GM18526 (cell line): ENCODE data around the gene NOS3.

ENCODE experiments used
- POLR2A ChIP-seq: IDR thresholded peaks from 3 replicates; pipeline ENCODE4 v1.6.1; 2011; ENCODE audit not compliant: insufficient read length; ENCODE audit errors: extremely low read depth

The NOS3 gene

DNA sequence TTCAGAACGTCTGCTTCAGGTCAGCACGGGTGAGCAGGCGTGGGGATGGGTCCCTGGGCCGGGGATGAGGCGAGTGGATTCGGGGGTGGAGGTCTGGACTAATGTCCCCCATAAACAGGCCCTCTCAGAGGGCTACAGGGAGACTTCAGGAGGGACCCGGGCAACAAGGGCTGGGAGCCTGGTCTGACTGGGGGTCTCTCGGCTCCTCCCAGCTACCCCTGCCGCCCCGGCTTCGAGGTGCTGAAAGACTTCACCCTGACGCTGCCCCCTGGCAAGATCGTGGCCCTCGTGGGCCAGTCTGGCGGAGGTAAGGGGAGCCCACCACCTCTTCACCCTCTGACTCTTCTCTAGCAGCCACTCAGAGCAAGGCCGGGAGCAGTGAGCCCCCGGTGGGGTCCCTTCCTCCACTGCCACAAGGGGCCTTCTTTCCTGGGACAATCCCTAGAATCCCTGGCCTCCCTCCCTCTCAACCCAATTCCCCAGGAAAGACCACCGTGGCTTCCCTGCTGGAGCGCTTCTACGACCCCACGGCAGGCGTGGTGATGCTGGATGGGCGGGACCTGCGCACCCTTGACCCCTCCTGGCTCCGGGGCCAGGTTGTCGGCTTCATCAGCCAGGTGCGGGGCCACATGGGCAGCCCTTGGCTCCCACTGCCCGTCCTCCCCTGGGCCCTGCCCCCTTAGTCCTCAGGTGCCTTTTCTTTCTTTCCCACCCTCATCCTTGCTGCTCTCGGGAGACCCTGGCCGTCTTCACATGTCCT lies 50.0 kb downstream of the NOS3 start:
- no peak for TF ChIP-seq POLR2A

DNA sequence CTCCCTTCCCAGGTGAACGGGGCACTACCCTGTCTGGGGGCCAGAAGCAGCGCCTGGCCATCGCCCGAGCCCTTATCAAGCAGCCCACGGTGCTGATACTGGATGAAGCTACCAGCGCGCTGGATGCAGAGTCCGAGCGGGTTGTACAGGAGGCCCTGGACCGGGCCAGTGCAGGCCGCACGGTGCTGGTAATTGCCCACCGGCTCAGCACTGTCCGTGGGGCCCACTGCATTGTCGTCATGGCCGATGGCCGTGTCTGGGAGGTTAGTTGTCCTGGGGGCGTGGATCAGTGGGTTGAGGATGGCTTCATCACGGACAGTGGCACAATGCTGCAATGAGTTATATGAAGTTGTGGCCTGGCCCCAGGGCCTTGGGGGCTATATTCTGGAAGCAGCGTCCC lies 53.1 kb downstream of the NOS3 start:
- no peak for TF ChIP-seq POLR2A

DNA sequence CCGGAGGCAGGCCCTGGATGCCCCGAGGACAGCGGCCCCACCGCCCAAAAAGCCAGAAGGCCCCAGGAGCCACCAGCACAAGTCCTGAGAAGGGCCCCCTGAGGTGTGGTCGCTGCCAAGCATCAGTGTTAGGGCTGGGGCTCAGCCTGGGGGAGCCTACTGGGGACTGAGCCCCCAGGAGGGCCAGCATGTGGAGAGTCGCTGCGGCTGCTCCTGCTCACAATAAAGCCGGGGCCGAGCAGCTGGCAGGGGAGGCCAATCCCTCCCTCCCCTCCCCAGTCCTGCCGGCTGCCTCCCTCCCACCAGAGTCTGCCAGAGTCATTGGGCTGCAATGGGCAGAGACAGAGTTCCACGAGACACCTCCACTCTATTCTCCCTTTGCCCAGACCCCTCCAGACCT lies 54.4 kb downstream of the NOS3 start:
- no peak for TF ChIP-seq POLR2A

DNA sequence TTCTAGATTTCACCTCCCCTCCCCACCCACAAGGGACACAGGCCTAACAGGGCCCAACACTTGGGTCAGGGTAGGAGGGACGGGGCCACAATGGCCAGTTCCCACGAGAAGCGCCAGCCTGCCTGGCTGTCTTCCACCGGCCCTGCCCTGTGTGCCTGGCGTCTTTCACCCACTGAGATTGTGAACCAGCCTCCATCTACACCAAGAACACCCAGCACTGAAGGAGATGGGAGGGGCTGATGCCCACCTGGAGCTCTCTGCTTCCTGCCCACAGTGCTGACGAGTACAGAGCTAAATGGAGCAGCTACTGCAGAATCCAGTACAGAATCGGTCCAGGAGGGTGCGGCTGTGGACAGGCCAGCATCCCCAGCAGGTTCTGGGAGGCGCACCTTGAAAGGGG lies 55.1 kb downstream of the NOS3 start:
- TF ChIP-seq POLR2A = no peak

DNA sequence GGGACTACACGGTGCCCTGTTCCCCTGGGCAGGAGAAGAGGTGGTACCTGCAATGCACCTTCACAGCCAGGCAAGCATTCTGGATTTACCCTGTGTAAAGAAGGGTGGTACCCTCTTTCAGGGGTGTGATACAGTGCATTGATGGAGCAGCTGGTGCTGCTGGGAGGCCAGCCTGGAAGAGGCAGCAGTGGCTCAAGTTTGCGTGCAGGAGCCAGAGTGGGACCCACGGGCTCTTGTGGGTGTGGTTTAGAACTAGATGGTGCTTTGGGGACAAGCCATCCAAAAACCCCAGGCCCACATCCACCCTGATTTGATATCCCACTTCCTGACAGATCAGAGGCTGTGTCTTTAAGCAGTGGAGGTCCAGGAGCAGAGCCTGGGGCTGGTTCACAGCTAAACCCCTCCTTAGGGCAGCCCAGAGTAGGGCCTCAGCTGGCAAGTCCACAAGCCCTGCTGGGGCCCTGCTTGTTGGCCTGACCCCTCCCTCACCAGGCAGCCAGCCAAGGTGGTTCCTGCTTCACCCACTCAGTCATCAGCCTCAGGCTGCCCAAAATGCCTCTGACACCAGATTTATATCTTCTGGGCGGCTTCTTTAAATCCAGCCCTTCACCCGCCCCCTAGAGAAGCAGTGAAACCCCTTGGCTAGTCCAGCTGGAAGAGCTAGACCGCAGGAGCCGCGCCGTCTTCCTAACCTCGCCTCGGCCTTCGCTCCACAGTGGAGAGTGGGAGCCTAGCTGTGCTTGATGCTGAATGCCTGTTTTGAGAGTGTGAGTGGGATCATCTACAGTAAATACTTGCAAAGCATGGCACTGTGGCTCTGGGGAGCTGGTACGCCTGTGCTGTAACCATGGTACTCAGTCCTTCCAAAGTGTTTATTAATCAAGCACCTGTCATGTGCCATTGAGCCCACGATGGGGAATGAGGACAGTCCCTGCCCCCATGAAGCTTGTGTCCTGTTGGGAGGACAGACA lies 56.1 kb downstream of the NOS3 start:
- no peak for TF ChIP-seq POLR2A

DNA sequence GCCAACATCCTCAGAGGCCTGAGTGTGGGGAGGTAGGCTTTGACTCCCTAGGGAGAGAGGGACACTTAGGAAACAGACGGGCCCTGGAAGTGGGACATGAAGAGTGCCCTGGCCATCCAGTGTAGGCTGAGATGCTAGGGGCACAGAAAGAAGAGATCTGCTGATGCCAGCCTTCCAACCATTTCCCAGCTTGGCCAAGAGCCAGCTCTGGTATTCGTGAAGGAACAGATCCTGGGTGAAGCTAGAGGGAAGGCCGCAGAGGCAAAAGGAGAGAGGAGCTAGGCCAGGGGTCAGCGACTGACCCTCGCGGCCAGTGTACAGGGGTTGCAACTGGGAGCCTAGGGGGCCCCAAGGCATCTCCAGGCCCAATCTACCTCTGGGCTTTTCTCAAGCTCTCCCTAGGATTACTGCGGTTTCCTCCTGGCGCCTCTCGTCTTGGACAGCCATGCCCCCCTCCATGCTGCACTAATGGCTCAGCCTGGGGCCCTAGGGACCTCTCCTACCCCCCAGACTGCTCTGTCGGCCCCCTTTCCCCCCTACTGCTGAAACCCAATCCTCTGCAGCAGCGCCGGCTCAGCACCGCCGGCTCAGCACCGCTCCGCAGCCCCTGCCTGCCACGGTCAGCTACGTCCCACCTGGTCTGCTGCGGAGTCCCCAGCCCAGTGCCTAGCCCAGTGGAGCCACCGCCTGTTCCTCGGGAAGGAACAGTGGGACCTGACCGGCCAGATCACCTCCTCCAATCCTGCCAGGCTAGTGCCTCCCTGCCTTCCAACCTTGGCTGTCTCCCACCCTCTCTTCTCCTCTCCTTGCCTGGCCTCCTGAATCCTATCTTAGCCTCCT lies 57.4 kb downstream of the NOS3 start, which contains the start of gene ASIC3:
Gene ASIC3, plus strand, starts transcription at position 556 of the 840 bp plus-strand sequence. CDS start 355 bp downstream, outside the sequence.
- no peak for TF ChIP-seq POLR2A

DNA sequence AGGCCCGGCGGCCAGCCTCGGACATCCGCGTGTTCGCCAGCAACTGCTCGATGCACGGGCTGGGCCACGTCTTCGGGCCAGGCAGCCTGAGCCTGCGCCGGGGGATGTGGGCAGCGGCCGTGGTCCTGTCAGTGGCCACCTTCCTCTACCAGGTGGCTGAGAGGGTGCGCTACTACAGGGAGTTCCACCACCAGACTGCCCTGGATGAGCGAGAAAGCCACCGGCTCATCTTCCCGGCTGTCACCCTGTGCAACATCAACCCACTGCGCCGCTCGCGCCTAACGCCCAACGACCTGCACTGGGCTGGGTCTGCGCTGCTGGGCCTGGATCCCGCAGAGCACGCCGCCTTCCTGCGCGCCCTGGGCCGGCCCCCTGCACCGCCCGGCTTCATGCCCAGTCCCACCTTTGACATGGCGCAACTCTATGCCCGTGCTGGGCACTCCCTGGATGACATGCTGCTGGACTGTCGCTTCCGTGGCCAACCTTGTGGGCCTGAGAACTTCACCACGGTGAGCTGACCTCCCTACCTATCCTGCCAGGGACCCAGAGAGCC lies 58.2 kb downstream of the NOS3 start:
- TF ChIP-seq POLR2A = no peak

DNA sequence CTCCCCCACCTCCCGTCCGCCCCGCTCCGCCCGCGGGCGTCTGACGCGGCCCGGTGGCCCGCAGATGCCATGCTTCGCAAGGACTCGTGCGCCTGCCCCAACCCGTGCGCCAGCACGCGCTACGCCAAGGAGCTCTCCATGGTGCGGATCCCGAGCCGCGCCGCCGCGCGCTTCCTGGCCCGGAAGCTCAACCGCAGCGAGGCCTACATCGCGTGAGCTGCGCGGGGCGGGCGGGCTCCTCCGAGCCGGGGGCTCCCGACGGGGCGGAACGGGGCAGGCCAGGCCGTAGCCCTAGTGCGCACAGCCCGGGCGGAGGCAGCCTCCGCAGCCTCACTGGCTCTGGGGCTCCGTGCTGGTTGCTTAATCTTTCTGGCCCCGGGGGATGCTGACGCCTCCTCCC lies 60.3 kb downstream of the NOS3 start:
- TF ChIP-seq POLR2A = no peak

DNA sequence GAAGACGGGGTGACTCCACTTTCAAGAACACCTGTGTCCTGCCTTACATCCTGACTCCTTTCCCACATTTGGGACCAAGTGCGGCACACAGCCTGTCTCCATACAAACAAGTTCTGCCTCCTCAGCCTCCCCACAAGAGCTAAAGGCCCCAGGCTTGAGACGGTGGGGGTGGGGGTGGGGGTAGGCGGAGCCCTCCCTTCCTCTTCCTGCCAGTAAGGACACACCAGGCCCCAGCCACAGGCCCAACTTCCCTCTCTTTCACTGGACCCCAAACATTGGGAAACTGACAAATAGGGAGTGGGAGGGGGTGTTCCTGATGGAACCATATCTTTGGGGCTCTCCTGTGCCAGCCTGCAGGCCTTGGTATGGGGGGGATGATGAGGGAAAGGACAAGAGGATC lies 62.3 kb downstream of the NOS3 start:
- TF ChIP-seq POLR2A = no peak

DNA sequence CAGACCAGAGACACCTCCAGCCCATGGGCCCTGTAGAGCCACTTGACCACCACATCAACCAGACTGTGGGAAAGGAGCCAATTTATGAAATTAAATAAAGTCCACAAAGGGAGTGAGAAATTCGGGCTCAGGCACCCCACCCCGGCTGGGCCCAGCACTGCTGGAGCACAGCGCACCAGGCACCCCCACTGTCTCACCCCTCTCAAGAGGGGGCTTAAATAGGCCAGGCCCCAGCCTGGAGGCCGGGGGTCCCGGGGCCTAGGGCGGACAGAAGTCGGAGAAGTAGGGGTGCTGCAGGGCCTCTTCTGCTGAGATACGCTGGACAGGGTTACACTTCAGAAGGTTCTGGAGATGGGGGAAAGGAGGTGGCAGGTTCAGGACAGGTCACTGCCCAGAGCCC lies 62.9 kb downstream of the NOS3 start:
- no peak for TF ChIP-seq POLR2A

DNA sequence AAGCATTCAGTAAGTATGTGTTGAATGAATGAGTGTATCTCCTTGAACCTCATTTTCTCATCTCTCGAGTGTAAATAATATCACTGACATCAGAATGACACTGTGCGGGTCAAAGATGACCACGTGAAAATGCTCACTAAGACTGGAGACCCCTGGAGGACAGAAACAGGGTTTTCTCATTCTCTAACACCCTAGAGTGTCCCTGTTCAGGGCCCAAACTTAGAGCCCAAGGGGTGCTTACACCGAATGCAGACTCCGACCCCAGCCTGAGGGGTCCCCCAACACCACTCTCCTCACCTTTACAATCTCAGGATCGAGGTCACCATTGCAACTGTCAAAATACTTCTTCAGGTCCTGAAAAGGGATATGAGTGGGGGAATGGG lies 65.5 kb downstream of the NOS3 start:
- TF ChIP-seq POLR2A = no peak

DNA sequence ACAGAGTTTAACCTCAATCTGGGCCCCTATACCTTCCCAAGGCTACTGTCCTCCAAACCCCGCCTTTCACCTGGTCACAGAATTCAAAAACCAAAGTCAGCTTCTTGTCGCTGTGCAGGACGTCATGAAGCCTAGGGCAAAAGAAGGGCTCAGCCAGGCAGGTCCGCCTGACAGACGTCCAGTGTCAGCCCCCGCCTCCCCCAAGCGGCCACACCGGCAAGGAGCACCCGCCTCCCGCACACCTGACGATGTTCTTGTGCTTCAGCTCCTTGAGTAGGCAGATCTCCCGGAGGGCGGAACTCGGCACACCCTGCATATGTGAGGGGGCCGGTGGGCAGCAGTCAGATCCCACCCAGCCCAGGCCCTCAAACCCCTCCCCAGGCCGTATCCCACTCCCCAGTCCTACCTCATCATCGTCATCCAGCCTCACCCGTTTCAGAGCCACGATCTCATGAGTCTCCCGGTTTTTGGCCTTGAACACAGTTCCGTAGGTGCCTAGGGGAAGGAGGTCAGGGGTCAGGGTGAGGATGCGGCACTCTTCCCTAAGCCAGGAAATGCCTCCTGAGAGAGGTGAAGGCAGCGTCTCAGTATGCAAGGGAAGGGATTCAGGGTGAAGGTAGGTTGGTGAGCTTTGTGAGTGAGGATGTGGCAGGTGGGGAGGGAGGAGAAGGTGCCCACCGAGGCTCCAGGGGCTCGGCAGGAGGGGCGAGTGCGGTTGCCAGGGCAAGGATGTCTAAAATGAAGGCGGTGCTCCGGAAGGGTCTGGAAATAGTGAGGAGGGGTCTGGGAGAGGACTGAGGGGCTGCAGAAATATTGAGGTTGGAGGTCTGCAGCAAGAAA lies 66.1 kb downstream of the NOS3 start:
- TF ChIP-seq POLR2A = no peak

DNA sequence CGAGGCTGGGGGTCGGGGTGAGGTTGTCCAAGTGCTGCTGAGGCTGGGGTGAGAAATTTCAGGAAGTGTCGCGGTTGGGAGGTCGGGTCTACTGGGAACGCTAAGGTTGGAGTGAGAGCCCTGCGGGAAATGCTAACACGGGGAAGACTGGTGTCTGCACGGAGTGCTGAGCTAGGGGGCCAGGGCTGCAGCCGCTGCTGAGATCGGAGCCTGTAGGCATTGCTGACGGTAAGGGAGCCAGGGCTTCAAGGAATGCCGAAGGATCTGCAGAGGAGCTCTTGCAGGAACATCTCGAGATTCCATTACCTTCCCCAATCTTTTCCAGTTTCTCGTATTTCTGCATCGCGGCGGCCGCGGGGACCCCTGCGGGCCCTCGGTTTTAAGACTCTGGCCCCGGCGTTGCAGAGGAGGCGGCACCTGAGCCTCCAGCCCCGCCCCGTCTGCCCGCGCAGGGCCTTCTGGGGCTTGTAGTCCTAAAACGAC lies 66.7 kb downstream of the NOS3 start, which contains the start of gene CDK5:
Gene CDK5, minus strand, starts transcription at position 392 of the 483 bp plus-strand sequence. Its CDS starts 49 bp downstream, at position 343.
- TF ChIP-seq POLR2A = no peak
